NCI-H1694 treated with DMSO at 0.1 percent for 48 hours (cell line): ENCODE data around the gene RTCB.

Experiments
- DNase-seq: peaks from one replicate; lab custom pipeline; 2025; lab: John Stamatoyannopoulos, UW

RTCB gene

DNA sequence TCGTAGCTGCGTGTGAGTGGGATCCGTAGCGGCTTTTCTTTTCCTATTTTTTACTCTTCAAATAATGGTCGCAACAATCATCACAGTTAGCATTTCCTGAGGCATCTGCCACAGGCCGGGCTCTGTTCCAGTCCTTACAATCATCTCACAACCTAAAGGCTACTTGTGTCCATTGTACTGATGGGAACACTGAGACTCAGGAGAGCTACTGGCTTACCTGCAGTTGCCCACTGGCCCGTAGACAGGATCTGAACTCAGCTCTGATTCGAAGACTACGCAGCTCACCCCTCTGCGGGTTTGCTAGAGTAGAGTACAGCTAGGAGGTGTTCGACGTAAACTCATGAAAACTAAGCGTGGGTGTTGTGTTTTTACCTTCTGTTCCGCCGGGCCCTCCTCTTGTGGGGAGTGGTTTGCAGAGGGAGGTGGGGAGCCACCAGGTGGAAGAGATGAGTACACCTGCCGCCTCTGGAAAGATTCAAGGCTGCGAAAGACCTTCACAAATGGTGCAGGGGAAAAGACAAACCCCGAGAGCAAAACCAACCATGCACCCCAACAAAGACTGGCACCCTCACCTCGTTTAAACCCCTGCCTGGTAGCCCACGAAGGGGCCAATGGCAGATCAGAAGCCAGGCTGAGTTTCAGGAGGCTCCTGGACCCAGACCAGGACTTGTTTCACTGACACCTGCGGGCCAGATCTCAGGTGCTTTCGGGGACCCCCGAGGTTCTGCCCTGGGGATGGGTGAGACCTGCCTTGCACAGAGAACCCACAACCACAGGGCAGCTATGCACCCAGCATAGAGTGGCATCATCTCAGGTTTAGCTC lies 72.6 kb downstream of the RTCB start:
- no peak for DNase-seq

DNA sequence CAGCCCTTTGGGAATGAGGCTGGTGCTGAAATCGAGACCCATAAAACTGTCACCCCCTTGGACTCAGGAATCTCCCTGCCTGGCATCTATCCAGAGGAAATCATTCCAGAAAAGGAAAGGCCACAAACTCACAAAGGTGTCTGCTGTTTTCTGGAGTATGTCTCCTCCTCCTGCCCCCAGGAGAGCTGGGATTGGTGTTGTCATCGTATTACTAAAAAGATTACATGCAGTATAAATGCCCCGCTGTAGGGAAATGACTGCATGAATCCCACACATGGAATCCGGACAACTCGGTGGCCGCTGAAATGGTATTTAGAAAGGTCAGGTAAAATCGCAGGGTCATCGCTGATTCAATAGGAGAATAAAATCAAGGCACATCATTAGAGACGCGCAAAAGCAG lies 73.3 kb downstream of the RTCB start:
- no peak for DNase-seq
